IMR-90 (cell line): Measurements from ENCODE around the gene CLK2.

ENCODE experiments used
- CHD1 ChIP-seq: IDR thresholded peaks from 2 replicates; pipeline ENCODE4 v1.6.1; 2012; ENCODE audit warnings: low read depth, low read length, improper control_type of control experiment
- CTCF ChIP-seq: conservative IDR thresholded peaks from 2 replicates; pipeline ENCODE4 v1.5.1; 2012; ENCODE audit warnings: mild to moderate bottlenecking, low read depth, low read length, improper control_type of control experiment
- MAZ ChIP-seq: IDR thresholded peaks from 2 replicates; pipeline ENCODE4 v1.6.1; 2012; ENCODE audit warnings: low read depth, mild to moderate bottlenecking, low read length, improper control_type of control experiment, moderate library complexity, borderline replicate concordance
- MXI1 ChIP-seq: IDR thresholded peaks from 2 replicates; pipeline ENCODE4 v1.6.1; 2012; ENCODE audit warnings: low read depth, mild to moderate bottlenecking, low read length, moderate library complexity, borderline replicate concordance
- POLR2A ChIP-seq: IDR thresholded peaks from 2 replicates; pipeline ENCODE4 v1.6.1; 2012; ENCODE audit warnings: mild to moderate bottlenecking, low read depth, low read length
- RCOR1 ChIP-seq: IDR thresholded peaks from 2 replicates; pipeline ENCODE4 v1.6.1; 2012; ENCODE audit warnings: mild to moderate bottlenecking, low read length, improper control_type of control experiment; ENCODE audit not compliant: insufficient replicate concordance
- SMC3 ChIP-seq: fragments of 150-350 bp; IDR thresholded peaks from 2 replicates; pipeline ENCODE4 v1.6.1; 2016; ENCODE audit warnings: low read depth, mild to moderate bottlenecking, antibody characterized with exemption, low read length, moderate library complexity

DNA sequence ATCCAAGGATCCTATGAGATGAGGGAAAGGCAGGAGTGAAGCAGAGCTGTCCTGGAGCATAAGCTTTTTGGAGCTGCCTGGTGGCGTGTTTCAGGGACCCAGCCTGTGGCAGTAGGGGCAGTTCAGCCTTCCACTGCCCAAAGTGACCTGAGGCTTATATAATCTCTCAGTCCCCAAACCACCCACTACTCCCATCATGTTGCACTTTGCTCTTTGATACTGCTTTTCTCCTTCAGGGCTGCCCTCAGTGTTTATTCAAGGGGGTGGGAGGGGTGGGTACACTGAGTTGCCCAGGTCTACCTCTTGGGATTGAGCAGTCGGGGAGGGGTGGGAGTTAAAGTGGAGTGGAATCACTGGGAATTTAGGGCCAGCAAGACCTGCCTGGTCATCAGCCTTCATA is 13.2 kb upstream of the CLK2 start:
- TF ChIP-seq POLR2A (no peak), CTCF (no peak), RCOR1 (no peak), MXI1 (no peak), MAZ (no peak), CHD1 (no peak), SMC3 (no peak)
